HFFc6 (cell line): ENCODE data around the gene MAP3K7. TPM values are rescaled to one million over a fixed set of nuclear protein-coding genes. Genes with fewer than 3 reads are reported as not detected.

ENCODE experiments used
- DNase-seq: peaks from one replicate; pipeline ENCODE4 v3.0.0-alpha.2; 2018
- H3K27ac Mint-ChIP-seq: 2 replicates; pipeline ENCODE4 v1.8.0; 2020; ENCODE audit warnings: mild to moderate bottlenecking, mixed read lengths
- H3K27me3 Mint-ChIP-seq: 2 replicates; pipeline ENCODE4 v1.8.0; 2021; ENCODE audit warnings: mild to moderate bottlenecking, moderate library complexity, mixed read lengths; ENCODE audit not compliant: insufficient read depth
- H3K36me3 Mint-ChIP-seq: 2 replicates; pipeline ENCODE4 v1.8.0; 2021; ENCODE audit warnings: low read depth, mixed read lengths
- H3K4me1 Mint-ChIP-seq: 2 replicates; pipeline ENCODE4 v1.8.0; 2020; ENCODE audit warnings: low read depth, mixed read lengths
- H3K4me3 Mint-ChIP-seq: 2 replicates; pipeline ENCODE4 v1.8.0; 2020; ENCODE audit warnings: mild to moderate bottlenecking, moderate library complexity, mixed read lengths
- H3K9me3 Mint-ChIP-seq: 2 replicates; pipeline ENCODE4 v1.8.0; 2020; ENCODE audit warnings: mild to moderate bottlenecking, mixed read lengths
- total RNA-seq, 6 experiments: library from RNA; stranded (reverse); fragmentation: NEBNext Ultra II Directional; extraction: Animal tissue kit (Norgen Biotek cat#: 25700); gene quantifications; 2 replicates in 1 of 6; 3 replicates in 5 of 6; pipeline ENCODE4 v1.2.3, GENCODE V29; 2021
- TF ChIP-seq, protein P1 (sequence below): fragments of 200-600 bp; sonication (generic); IDR thresholded peaks from 2 replicates; pipeline ENCODE4 v1.5.0; 2021; ENCODE audit warnings: antibody characterized with exemption, mild to moderate bottlenecking

MAP3K7 gene
- total RNA-seq, 6 experiments from 2014 or later = 27.9 to 35.4 (median 32.1) TPM

DNA sequence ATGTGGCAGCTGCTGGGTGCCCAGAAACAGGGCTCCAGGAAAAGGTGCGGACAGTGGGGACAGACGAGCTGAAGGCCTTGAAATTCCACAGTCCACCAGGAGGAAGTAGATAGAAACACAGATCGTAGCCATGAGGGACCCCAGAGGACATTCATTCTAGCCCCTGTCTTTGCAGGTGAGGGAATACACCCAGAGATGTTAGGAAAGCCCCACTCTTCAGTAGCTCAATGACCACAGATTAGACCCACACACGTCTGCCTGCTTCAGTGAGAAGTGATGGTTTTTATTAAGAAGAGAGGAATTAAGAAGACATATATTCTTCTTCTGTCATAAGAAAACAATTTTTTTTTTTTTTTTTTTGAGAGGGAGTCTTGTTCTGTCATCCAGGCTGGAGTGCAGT, 123.0 kb downstream of the MAP3K7 start:
- Mint-ChIP-seq H3K9me3 (no peaks in the 10 kb centered on the region), H3K27me3 (peaks cover 13% of the 10 kb centered on the region), H3K4me3 (no peak overlapping the region), H3K4me1 (no peaks in the 10 kb centered on the region), H3K36me3 (no peaks in the 10 kb centered on the region), H3K27ac (no peak overlapping the region)
- TF ChIP-seq, protein P1, sequence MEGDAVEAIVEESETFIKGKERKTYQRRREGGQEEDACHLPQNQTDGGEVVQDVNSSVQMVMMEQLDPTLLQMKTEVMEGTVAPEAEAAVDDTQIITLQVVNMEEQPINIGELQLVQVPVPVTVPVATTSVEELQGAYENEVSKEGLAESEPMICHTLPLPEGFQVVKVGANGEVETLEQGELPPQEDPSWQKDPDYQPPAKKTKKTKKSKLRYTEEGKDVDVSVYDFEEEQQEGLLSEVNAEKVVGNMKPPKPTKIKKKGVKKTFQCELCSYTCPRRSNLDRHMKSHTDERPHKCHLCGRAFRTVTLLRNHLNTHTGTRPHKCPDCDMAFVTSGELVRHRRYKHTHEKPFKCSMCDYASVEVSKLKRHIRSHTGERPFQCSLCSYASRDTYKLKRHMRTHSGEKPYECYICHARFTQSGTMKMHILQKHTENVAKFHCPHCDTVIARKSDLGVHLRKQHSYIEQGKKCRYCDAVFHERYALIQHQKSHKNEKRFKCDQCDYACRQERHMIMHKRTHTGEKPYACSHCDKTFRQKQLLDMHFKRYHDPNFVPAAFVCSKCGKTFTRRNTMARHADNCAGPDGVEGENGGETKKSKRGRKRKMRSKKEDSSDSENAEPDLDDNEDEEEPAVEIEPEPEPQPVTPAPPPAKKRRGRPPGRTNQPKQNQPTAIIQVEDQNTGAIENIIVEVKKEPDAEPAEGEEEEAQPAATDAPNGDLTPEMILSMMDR = no peak
- DNase-seq = no peak
